T47D (cell line): ENCODE measurements around the gene CA9.
A peak's percentile ranks its signal among the peaks of the same experiment; 100 is the strongest.

ENCODE experiments used
- DNase-seq, 2 experiments: peaks; one replicate each; pipeline versions ENCODE4 v3.0.0 to v3.0.0-alpha.2; 2011 to 2012; ENCODE audit warnings: low read depth in 1 of 2, low spot score in 1 of 2
- JUND ChIP-seq: IDR thresholded peaks from 2 replicates; pipeline ENCODE4 v1.6.1; 2012; ENCODE audit warnings: low read depth
- in situ Hi-C: cut with HindIII; loops from 2 replicates; pipeline ENCODE4 v1.10.0; 2016; ENCODE audit warnings: low sequenced_read_pairs, low pct_unique_long_range_greater_than_20kb

Gene CA9

GRCh38 chr9:35726931-35727330 is 53.2 kb downstream of the CA9 start:
- in situ Hi-C loops = no loop called here
- peak; percentile 49 to 71 for DNase-seq
- TF ChIP-seq JUND = no peak

DNA sequence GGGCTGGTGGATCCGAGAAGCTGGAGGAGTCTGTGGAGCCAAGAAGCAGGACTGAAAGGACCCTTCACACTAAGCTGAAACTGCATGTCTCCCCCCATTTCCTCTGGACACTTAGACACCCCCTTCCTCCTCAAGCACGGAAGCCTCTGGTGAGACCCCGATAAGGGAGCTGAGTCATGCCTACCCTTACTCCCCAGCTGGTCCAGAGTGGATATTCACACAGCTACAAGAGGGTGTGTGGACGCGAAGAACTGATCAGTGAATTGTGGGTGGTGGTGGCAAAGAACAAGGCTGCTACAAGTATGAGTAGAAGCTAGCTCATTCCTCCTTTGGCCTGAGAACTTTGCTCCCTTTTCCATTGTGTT is 53.9 kb downstream of the CA9 start:
- in situ Hi-C loops = no loop called here
- DNase-seq = no peak
- no peak for TF ChIP-seq JUND

DNA sequence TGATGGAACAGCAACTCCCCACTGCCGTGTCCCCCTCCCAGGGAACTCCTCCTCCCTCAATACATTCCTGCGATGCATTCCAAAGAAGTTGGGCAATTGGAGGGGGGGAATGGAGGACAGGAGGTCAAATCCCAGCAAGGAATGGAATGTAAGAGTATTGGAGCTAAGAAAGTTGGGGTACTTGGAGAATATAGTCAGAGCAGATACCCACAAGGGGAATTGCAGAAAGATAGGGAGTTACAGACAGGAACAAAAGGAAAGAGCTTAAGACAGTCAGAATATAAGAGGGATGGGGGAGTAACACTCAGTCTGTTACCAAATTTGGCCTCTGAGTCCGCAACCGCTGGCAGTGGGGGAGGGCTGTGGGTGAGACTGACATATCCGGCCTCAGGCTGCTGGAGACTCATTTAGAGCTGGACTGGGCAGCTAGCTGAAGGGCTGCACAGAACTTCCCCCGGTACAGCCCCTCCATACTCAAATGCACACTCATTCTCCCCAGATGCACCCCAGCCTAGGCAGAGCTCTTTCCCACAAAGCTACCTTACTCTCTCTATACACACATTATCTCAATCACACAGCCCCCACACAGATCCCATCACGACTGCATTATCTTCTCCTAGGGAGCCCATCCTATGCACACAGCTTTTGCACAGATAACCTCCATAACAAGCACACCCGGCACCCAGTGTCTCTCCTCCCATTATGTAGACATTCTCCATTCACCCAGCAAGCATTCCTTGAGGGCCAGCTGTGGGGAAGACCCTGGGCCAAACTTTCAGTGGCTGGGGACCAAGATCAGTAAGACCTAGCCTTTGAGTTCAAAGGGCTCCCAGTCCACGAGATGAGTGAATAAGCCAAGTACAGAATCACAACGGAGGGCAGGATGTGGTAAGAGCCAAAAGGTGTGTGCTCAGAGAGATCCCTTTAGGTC is 54.6 kb downstream of the CA9 start:
- peak in 1 of 2 experiments; percentile 74 for DNase-seq
- in situ Hi-C loops = no loop called here
- no peak for TF ChIP-seq JUND

DNA sequence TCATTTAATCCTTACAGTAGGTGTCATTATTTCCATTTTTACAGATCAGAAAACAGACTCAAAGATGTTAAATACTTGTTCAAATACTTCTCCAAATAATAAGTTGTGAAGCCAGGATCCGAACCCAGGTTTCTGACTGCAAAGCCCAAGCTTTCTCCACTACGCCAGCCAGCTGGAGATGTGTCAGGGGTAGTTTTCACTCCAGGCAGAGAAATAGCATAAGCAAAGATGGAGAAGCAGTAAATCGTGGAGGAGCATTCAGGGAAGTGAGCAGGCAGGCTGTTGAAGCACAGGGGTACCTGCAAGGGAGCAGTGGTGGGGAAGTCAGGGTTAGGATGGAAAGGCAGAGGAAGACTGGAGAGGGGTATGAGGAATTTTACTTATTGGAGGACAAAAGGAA is 55.4 kb downstream of the CA9 start:
- DNase-seq = no peak
- TF ChIP-seq JUND = no peak
- in situ Hi-C loops = no loop called here

GRCh38 chr9:35729700-35730485 is 56.2 kb downstream of the CA9 start:
- in situ Hi-C loops = no loop called here
- DNase-seq = peak; percentile 47 to 64
- TF ChIP-seq JUND = no peak

DNA sequence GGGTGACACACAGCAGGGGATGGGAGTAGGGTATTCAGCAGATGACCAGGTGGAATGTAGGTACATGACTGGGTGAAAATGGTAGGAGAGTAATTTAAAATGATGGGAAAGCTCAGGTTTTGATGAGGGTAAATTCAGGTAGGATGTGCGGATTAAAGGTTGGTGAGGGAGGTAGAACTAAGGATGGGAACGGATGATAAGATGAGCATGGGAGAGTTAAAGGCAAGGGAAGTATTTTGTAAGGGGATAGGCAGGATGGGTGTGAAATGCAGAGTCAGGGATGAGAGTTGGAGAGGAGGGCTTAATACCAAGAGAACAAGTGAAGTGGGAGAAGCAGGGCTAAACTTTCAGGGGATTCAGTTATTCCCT is 56.7 kb downstream of the CA9 start:
- no peak for TF ChIP-seq JUND
- in situ Hi-C loops = no loop called here
- no peak for DNase-seq
